Liver (tissue), 9 donors: Measurements from ENCODE around the gene ARHGAP27. TPM values are rescaled to one million over a fixed set of nuclear protein-coding genes. Genes with fewer than 3 reads are reported as not detected.

Experiments used
- DNase-seq: peaks from one replicate; pipeline ENCODE4 v3.0.0-alpha.2; 2017; ENCODE audit warnings: low spot score
- H3K27ac ChIP-seq, 2 donors: one replicate each; pipeline ENCODE4 v1.7.0; 2013; ENCODE audit warnings: inconsistent platforms in 2 of 2, low read length in 2 of 2, control low read depth in 1 of 2, low read depth in 1 of 2, mild to moderate bottlenecking in 1 of 2
- H3K27me3 ChIP-seq, 4 donors: one replicate each; pipeline versions ENCODE4 v1.6.1 to v1.7.0; 2013; ENCODE audit warnings: low read length in 3 of 4, inconsistent platforms in 1 of 4, mild to moderate bottlenecking in 1 of 4, moderate library complexity in 1 of 4; ENCODE audit not compliant: control insufficient read depth in 4 of 4, insufficient read depth in 4 of 4
- H3K36me3 ChIP-seq, 4 donors: one replicate each; pipeline versions ENCODE4 v1.6.1 to v1.7.0; 2013; ENCODE audit warnings: low read length in 3 of 4, mild to moderate bottlenecking in 3 of 4, low read depth in 1 of 4, moderate library complexity in 1 of 4; ENCODE audit not compliant: control insufficient read depth in 4 of 4, insufficient read depth in 3 of 4
- H3K4me1 ChIP-seq, 4 donors: one replicate each; pipeline versions ENCODE4 v1.6.1 to v1.7.0; 2013; ENCODE audit warnings: low read length in 3 of 4, mild to moderate bottlenecking in 3 of 4, moderate library complexity in 1 of 4; ENCODE audit not compliant: control insufficient read depth in 4 of 4, insufficient read depth in 4 of 4
- H3K4me3 ChIP-seq, 3 donors: one replicate each; pipeline versions ENCODE4 v1.6.1 to v1.7.0; 2013; ENCODE audit warnings: low read length in 3 of 3, control low read depth in 1 of 3, low read depth in 1 of 3, mild to moderate bottlenecking in 1 of 3
- H3K9ac ChIP-seq, 2 donors: one replicate each; pipeline ENCODE4 v1.7.0; 2013; ENCODE audit warnings: low read length in 2 of 2, mild to moderate bottlenecking in 2 of 2, moderate library complexity in 2 of 2, control low read depth in 1 of 2, low read depth in 1 of 2
- H3K9me3 ChIP-seq, 4 donors: one replicate each; pipeline versions ENCODE4 v1.6.1 to v1.7.0; 2013; ENCODE audit warnings: low read length in 3 of 4; ENCODE audit not compliant: control insufficient read depth in 4 of 4
- EGR1 ChIP-seq, 2 donors: IDR thresholded peaks; 2 replicates each; pipeline ENCODE4 v1.6.1; 2016 to 2018; ENCODE audit warnings: antibody characterized with exemption in 2 of 2, low read depth in 2 of 2
- FOXA2 ChIP-seq: IDR thresholded peaks from 2 replicates; pipeline ENCODE4 v1.6.1; 2016; ENCODE audit warnings: antibody characterized with exemption
- HNF4A ChIP-seq, 2 donors: conservative IDR thresholded peaks; 2 replicates each; pipeline ENCODE4 v1.6.1; 2016; ENCODE audit warnings: antibody characterized with exemption in 2 of 2, mild to moderate bottlenecking in 2 of 2
- NR2F2 ChIP-seq: IDR thresholded peaks from 2 replicates; pipeline ENCODE4 v1.6.1; 2016; ENCODE audit warnings: antibody characterized with exemption
- RAD21 ChIP-seq, 2 donors: IDR thresholded peaks; 2 replicates each; pipeline ENCODE4 v1.6.1; 2016; ENCODE audit warnings: antibody characterized with exemption in 2 of 2, mild to moderate bottlenecking in 2 of 2
- RXRA ChIP-seq, 2 donors: IDR thresholded peaks; 2 replicates each; pipeline ENCODE4 v1.6.1; 2017 to 2018; ENCODE audit warnings: antibody characterized with exemption in 2 of 2, mild to moderate bottlenecking in 1 of 2
- SP1 ChIP-seq: IDR thresholded peaks from 2 replicates; pipeline ENCODE4 v1.6.1; 2018; ENCODE audit warnings: antibody characterized with exemption, mild to moderate bottlenecking
- YY1 ChIP-seq: IDR thresholded peaks from 2 replicates; pipeline ENCODE4 v1.6.1; 2016; ENCODE audit warnings: antibody characterized with exemption, mild to moderate bottlenecking
- WGBS: extraction: QIAGEN DNeasy Blood & Tissue Kit; methylation state at CpG from one replicate; pipeline ENCODE4 v1.1.7; 2013; 5-methylcytosine and 5-hydroxymethylcytosine counted together
- polyA plus RNA-seq, 2 donors: library from polyadenylated mRNA; stranded (reverse) in 1 of 2; unstranded in 1 of 2; fragments of 200-250 nt in 1 of 2; fragments of >200 nt in 1 of 2; fragmentation: Nextera tagmentation in 1 of 2; extraction: Ambion mirVana in 1 of 2; gene quantifications; one replicate each; pipeline versions ENCODE4 v1.2.1 to v1.2.3, GENCODE V29; 2013 to 2015
- total RNA-seq, 2 donors: library from RNA; depleted of rRNA; stranded (reverse); fragments of >200 nt; gene quantifications; one replicate each; pipeline ENCODE4 v1.2.3, GENCODE V29; 2014
- TF ChIP-seq, protein P1 (sequence below): fragments of 150-350 bp; IDR thresholded peaks from 2 replicates; pipeline ENCODE4 v1.5.1; 2017; ENCODE audit warnings: improper control_type of control experiment, low read depth, low read length; ENCODE audit not compliant: missing input control
- TF ChIP-seq, protein P2 (sequence below): IDR thresholded peaks from 2 replicates; pipeline ENCODE4 v1.6.1; 2016; ENCODE audit warnings: antibody characterized with exemption
- TF ChIP-seq, protein P3 (sequence below): IDR thresholded peaks from 2 replicates; pipeline ENCODE4 v1.6.1; 2016; ENCODE audit warnings: antibody characterized with exemption
- TF ChIP-seq, protein P4 (sequence below): IDR thresholded peaks from 2 replicates; pipeline ENCODE4 v1.6.1; 2016; ENCODE audit warnings: antibody characterized with exemption
- TF ChIP-seq, protein P5 (sequence below): IDR thresholded peaks from 2 replicates; pipeline ENCODE4 v1.6.1; 2016; ENCODE audit warnings: antibody characterized with exemption, mild to moderate bottlenecking
- donor health status: healthy.
- donor health status: healthy.
- donor health status: healthy.
- donor health status: healthy.
- donor health status: healthy.

Gene ARHGAP27
- total and polyA plus RNA-seq, 4 donors: 1.8 to 10.9 (median 7.8) TPM

DNA sequence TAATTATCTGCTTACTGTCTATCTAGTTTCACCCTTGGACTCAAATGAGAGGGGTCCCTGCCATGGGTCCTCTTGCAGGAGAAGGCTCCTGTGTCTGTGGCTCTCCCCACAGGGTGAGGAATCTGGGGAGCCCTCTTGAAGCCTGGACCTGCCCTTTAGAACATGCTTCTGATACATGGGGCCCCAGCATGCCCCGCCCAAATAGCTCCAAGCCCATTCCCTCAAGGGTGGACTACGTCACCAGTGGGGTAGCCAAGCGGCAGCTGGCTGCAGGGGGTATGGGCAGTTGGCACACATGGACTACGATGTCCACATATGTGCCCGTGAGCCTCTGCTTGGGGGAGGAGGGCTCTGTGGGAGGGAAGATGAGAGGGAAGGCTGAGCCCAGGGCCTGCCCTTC is 39.3 kb downstream of the ARHGAP27 start:
- DNase-seq: no peak
- TF ChIP-seq, protein P1, sequence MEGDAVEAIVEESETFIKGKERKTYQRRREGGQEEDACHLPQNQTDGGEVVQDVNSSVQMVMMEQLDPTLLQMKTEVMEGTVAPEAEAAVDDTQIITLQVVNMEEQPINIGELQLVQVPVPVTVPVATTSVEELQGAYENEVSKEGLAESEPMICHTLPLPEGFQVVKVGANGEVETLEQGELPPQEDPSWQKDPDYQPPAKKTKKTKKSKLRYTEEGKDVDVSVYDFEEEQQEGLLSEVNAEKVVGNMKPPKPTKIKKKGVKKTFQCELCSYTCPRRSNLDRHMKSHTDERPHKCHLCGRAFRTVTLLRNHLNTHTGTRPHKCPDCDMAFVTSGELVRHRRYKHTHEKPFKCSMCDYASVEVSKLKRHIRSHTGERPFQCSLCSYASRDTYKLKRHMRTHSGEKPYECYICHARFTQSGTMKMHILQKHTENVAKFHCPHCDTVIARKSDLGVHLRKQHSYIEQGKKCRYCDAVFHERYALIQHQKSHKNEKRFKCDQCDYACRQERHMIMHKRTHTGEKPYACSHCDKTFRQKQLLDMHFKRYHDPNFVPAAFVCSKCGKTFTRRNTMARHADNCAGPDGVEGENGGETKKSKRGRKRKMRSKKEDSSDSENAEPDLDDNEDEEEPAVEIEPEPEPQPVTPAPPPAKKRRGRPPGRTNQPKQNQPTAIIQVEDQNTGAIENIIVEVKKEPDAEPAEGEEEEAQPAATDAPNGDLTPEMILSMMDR: no peak
- TF ChIP-seq NR2F2: no peak
- no peak for TF ChIP-seq FOXA2
- Histone ChIP-seq H3K27me3 (no peaks in the 10 kb centered on the region), H3K9me3 (no peaks in the 10 kb centered on the region), H3K27ac (no peak overlapping the region), H3K9ac (no peak overlapping the region), H3K36me3 (no peaks in the 10 kb centered on the region), H3K4me1 (peaks cover 0 to 8% (median 5%) of the 10 kb centered on the region in 4 donors), H3K4me3 (no peak overlapping the region)
- 94% methylated on average over 5 of the region's 5 CpGs for WGBS

DNA sequence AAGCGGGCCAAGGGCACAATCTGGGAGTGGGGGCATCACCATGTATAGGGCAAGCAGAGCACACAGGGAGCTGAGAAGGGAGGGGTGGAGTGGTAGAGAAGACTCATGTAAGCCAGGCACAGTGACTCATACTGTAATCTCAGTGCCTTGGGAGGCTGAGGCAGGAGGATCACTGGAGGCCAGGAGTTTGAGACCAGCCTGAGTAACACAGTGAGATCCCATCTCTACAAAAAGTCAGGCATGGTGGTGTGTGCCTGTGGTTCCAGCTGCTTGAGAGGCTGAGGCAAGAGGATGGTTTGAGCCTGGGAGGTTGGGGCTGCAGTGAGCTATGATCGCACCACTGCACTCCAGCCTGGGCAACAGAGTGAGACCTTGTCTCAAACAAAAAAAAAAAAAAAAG is 40.8 kb downstream of the ARHGAP27 start:
- DNase-seq: no peak
- TF ChIP-seq, protein P2, sequence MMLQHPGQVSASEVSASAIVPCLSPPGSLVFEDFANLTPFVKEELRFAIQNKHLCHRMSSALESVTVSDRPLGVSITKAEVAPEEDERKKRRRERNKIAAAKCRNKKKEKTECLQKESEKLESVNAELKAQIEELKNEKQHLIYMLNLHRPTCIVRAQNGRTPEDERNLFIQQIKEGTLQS: no peak
- TF ChIP-seq, protein P3, sequence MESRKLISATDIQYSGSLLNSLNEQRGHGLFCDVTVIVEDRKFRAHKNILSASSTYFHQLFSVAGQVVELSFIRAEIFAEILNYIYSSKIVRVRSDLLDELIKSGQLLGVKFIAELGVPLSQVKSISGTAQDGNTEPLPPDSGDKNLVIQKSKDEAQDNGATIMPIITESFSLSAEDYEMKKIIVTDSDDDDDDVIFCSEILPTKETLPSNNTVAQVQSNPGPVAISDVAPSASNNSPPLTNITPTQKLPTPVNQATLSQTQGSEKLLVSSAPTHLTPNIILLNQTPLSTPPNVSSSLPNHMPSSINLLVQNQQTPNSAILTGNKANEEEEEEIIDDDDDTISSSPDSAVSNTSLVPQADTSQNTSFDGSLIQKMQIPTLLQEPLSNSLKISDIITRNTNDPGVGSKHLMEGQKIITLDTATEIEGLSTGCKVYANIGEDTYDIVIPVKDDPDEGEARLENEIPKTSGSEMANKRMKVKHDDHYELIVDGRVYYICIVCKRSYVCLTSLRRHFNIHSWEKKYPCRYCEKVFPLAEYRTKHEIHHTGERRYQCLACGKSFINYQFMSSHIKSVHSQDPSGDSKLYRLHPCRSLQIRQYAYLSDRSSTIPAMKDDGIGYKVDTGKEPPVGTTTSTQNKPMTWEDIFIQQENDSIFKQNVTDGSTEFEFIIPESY: no peak
- no peak for TF ChIP-seq RAD21 (IDR thresholded peaks at IDR 0.05)
- TF ChIP-seq YY1: no peak
- TF ChIP-seq EGR1 (IDR thresholded peaks at IDR 0.05; ENCODE audit: low read depth in 2 of 2): no peak
- TF ChIP-seq, protein P4, sequence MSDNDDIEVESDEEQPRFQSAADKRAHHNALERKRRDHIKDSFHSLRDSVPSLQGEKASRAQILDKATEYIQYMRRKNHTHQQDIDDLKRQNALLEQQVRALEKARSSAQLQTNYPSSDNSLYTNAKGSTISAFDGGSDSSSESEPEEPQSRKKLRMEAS: no peak
- TF ChIP-seq HNF4A (conservative IDR thresholded peaks at IDR 0.05): no peak
- no peak for TF ChIP-seq SP1
- TF ChIP-seq, protein P5, sequence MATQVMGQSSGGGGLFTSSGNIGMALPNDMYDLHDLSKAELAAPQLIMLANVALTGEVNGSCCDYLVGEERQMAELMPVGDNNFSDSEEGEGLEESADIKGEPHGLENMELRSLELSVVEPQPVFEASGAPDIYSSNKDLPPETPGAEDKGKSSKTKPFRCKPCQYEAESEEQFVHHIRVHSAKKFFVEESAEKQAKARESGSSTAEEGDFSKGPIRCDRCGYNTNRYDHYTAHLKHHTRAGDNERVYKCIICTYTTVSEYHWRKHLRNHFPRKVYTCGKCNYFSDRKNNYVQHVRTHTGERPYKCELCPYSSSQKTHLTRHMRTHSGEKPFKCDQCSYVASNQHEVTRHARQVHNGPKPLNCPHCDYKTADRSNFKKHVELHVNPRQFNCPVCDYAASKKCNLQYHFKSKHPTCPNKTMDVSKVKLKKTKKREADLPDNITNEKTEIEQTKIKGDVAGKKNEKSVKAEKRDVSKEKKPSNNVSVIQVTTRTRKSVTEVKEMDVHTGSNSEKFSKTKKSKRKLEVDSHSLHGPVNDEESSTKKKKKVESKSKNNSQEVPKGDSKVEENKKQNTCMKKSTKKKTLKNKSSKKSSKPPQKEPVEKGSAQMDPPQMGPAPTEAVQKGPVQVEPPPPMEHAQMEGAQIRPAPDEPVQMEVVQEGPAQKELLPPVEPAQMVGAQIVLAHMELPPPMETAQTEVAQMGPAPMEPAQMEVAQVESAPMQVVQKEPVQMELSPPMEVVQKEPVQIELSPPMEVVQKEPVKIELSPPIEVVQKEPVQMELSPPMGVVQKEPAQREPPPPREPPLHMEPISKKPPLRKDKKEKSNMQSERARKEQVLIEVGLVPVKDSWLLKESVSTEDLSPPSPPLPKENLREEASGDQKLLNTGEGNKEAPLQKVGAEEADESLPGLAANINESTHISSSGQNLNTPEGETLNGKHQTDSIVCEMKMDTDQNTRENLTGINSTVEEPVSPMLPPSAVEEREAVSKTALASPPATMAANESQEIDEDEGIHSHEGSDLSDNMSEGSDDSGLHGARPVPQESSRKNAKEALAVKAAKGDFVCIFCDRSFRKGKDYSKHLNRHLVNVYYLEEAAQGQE: no peak
- no peak for TF ChIP-seq RXRA (IDR thresholded peaks at IDR 0.05)
- H3K36me3 ChIP-seq: no peaks in the 10 kb centered on the region
- H3K27ac ChIP-seq: no peak overlapping the region
- WGBS: 95% methylated on average over 2 of the region's 2 CpGs
- H3K27me3 ChIP-seq: no peaks in the 10 kb centered on the region
- H3K4me3 ChIP-seq: no peak overlapping the region
- H3K4me1 ChIP-seq: peaks cover 0 to 8% (median 5%) of the 10 kb centered on the region in 4 donors
- no peaks in the 10 kb centered on the region for H3K9me3 ChIP-seq
- H3K9ac ChIP-seq: no peak overlapping the region
